Hippocampal formation (tissue), 2 donors: ENCODE data around the gene ZNF385B.
"Not testable (repeated sequence)": the region's sequence is repeated elsewhere in the genome, so short reads cannot be mapped to it uniquely, and the experiment has no call there.

Experiments used
- DNase-seq, 2 donors: peaks; one replicate each; lab custom pipeline; 2025; lab: John Stamatoyannopoulos, UW

The ZNF385B gene

DNA sequence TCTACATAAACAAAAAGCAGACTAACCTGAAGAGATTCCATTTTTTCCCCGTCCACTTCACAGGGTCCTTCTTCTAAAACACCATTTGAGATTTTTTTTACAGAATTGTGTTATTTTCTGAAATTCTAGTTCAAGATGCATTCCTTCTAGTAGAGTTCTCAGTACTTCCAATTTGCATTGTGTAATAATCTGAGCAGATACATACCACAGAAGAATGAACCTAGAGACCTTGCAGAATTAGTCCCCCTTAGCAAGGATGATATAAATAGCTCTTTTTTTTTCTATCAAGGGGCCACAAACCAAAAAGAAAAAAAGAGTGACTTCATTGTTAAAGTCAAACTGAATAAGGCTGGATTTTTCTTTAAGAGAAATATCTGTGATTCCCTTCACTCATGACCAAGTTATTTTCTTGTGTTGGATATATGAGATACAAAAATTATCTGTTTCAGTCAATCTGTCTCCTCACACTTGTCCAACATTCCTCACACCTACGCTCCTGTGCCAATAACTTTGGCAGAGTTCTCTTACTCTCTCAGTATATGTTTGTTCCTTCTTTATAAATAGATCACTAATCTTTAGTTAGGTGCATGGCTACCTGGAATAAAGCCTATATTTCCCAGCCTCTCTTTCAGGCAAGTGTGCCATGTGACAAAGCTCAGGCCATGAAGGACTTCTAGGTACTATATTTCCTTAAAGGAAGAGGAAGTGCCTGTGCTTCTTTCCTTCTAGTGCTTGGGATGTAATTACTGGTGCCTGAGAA lies 183.5 kb downstream of the ZNF385B start:
- peak in 1 of 2 donors; percentile 10 for DNase-seq

DNA sequence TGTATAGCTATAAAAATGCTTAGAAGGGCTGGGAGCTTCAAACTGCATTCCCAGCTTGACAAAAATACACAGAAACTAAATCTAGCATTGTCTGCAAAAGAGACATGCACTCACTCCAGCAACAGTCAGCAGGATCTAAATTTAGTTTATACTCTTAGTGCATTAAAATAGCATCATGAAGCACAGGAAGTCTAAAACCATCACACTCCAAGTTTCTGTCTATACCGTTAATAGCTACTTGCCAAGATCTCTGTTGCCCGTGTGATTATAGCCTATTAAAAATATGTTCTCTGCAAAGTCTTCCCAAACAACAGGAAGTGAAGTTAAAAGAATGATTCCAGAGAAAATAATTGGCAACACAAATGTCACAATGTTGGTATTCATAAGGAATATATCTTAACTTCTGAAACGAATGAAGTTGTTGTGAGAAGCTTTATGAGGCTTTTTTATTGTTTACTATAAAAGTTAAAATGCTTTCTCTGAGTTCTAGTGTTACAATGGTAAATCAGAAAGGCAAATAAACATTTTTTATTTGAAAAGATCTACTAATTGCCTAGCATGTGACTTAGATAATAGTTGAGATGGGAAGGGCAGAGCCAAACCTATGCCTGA lies 184.2 kb downstream of the ZNF385B start:
- peak in 1 of 2 donors; percentile 8 for DNase-seq

DNA sequence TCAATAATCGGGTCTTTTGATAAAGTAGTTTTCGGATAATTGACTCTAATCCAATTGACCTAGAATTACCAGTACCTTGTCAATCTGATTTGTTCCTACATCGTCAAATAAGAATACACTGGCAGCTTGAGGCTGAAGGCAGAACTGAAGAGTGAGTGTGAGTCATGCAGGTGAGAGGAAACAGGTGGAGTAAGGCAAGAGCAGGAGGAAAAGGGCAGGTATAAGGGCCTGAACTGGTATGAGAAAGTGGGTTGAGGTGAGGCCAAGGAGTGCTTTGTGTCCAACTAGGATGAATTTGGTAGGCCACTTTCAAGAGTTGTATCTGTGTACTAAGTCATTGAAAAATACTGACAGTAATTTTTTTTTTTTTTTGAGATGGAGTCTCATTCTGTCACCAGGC lies 186.0 kb downstream of the ZNF385B start:
- no peak for DNase-seq

DNA sequence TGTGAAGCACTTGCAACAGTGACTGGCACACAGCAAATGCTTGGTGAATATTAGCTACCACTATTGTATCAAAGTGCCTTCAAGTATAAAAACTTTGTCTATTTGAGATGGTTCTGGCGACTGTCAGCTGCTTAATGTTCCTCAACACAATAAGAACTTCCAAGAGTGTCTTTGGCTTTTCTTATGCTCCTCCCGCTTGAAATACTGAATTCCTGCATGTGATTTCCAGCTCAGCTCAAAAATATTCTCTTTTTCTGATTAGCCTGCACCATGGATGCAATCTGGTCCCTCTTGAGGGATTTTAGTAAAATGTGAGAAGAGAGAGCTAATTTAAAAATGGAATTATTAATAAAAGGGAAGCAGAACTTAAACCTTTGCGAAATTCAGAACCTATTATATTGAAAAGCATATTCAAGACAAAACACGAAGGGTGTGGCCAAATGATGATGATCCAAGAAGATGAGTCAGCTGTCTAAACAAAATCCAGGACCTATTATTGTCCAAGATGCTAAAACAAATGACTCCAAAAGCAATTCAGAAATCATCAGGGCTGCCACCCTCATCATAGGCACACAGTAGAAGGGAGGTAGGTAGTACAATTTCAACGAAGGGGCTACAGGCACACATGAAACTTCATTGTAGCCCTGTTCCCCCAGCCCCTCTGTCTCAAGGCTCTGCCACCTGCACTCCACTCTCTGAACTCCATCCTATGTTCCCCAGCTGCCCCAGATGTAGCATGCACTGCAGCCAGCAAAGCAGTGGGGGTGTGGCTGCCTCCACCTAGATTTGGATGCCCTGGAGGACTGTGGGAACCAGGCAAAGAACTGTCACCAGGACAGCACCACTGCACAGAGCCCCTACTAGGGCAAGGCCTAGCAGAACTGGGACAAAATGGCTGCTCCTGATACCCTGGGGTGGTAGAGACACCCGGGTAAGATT lies 190.1 kb downstream of the ZNF385B start:
- no peak for DNase-seq

DNA sequence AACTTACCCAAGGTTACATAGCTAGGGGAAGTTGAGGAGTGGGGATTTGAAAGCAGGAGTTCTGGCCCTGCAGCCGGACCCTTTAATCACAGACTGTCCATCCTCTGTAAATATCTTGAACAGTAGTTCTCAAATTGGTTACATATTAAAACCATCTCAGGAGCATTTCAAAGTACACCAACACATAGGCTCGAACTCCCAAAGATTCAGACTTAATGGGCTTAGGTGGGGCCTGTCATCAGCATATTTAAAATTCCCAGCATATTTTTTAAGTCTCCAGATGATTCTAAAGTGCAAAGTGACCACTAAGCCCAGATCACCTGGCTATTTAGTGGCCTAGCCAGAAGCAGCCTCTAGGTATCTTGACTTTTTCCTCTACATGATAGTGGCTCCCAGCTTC lies 192.2 kb downstream of the ZNF385B start:
- DNase-seq = no peak

DNA sequence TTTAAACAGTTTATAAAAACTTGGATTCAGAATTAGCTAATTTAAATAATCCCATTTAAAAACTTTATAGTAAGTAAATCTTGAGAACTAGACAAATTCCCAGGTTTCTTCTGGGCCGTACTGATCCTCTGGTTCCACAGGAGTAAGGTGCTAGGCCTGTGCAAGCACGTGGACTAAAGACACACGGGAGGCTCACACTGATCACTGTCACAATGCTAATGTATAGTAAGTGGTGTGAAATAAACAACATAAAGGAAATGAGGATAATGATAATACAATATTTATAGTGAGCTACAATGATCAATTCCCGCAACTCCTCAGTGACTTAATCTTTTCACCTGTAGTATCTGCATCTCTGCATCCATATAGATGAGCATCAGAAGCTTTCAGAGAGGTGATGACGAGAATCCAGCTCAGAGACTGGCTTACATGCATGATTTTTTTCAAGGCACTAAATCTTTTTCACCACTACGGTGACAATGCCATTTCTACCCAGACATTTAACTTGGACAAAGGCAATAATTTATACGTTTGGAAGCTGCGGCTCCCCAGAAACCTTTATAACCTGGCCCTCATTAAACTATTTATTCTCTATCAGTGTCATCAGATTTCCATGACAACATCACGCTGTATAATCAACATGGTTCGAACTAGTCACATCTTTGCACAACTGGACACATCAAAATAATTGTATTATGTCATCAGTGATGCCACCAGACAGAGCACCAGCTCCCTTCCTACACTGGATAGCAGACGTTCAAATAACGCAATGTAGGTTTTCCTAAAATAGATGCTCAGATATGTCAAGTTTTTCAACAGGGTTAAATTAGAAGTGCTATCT lies 196.2 kb downstream of the ZNF385B start:
- no peak for DNase-seq

DNA sequence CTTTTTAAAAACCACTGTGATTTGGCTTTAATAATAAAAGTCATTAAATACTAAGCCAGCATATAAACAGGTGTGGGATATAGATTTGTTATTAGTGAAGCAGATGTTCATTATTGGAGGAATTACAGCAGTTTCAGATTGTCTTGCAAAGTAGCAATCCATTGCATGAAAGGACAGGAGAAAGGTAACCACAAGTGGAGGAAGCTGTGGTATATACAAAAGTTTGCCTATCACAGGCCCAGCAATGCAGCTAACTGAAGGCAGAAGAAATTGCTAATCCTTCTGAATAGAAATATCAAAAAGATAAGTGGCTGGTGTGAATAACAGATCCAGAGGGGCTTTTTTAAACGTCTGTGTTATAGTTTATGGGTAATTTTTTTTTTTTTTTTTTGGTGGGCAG lies 199.4 kb downstream of the ZNF385B start:
- DNase-seq = no peak

DNA sequence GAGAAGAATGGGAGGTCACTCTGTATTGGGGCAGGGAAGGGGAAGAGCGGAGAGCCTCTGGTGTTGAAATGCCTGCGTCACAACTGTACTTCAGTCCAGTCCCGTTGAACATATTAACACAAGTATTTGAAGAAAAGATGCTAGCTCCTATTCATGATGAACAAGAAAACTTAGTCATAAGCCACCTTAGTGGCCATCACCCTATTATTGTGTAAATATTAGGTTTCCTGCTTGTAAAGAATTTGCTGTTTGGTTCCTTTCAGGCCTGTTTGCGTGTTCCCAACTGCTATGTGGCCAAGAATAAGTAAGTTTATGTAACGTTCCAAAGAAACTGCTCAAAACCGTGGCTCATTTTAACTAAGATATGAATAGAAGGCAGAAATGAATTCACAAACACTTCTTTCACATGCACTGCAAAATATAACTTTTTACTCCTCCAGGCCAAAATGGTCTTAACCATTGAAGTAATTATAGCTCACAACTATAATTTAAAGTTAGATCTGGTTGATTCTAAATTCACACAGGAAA lies 204.3 kb downstream of the ZNF385B start:
- DNase-seq = no peak

DNA sequence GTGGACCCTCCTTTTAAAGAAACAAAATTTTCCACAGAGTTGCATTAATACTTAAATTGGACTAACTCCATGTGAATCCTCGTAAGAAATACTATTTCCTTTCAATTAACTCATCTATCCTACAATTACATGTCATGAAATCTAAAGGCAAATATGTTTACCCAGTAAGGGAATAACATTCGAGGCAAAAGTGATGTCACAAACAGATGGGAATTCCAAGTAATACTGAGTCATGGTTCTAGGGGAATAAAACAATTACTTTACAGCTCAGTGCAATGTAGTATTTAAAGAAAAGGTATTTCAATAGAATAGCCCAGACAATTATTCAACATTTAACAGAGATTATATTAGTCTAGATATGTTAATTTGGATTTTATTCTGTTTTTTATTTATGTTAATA lies 205.8 kb downstream of the ZNF385B start:
- no peak for DNase-seq

DNA sequence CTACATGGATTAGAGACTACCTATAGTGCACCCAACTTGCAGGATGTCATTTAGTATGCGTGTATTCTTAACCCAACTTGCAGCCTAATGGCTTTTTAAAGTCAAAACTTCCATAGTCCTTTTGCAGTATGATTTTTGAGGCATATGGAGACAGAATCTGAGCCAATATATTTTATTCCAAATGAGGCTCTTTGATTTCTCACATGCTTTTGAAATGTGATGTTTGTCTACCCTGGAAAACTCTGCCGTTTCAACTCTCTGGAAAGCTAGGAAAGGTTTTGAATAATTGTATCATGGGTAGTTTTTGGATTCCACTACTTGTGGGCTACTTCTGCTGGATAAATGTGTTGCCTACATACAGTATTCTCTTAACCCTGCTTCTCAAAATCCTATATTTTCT lies 206.6 kb downstream of the ZNF385B start:
- no peak for DNase-seq

DNA sequence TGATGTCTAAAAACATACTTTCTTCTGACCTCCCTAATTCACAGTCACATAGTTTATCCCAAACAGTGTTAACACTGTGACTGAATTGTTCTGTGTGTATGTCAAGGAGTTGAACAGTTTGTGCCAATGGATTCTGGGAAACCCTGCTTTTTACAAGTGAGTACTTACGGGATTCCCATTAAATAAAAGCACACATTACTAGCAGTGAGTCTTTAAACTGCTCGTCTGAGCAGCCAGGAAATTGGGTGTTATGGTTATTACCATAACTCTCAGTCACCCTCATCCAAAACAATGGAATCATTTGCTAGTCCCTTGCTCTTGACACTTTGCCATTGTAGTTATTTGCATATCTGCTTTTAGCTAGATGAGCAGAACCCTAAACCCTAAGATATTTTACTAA lies 209.1 kb downstream of the ZNF385B start:
- no peak for DNase-seq

DNA sequence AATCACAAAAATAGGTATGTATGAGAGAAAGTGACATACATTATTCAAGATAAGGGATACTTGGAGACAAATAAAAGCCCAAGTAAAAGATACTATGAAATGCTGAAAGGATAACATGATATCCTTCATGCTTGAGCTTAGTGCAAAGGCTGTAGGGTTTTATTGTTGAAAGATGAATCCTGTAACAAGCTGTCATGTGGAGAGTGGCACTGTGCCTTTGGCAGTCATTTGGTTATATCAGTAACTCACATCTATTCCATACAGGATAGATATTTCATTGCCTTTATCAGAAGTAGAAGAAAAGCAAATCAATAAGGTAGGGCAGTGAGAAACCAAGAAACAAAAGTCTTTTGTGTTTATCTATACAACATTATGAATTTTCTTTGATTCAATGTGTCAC lies 211.0 kb downstream of the ZNF385B start:
- DNase-seq = no peak

DNA sequence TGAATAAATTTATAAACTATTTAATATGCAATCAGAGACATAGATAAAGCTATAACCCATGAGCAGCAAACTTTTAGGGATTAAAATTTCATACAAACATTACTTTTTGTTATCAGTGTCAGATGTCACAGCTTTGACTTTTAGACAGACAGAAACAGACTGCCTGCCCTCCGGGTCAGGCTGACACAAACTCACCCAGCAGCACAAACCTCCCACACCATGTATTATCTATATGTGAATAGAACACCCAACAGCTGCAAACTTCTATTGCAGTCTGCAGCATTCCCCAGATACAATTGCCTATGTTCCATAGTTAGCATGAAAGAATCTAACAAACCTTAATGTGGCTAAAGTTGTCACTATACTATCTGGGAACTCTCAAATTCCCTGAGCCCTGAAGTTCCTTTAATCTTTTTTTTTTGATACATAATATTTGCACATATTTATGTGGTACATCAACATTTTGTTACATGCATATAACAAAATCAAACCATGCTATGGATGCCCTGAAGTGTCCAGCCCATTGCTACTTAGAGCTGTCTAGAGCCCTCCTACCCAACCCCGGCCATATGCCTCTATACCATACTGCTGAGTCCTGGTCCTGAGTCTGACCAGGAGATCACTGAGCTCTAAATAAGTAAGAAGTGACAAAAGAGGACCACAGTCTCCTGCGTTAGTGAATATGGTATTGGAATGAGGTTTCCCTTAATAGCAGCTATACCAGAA lies 214.4 kb downstream of the ZNF385B start:
- DNase-seq = no peak

DNA sequence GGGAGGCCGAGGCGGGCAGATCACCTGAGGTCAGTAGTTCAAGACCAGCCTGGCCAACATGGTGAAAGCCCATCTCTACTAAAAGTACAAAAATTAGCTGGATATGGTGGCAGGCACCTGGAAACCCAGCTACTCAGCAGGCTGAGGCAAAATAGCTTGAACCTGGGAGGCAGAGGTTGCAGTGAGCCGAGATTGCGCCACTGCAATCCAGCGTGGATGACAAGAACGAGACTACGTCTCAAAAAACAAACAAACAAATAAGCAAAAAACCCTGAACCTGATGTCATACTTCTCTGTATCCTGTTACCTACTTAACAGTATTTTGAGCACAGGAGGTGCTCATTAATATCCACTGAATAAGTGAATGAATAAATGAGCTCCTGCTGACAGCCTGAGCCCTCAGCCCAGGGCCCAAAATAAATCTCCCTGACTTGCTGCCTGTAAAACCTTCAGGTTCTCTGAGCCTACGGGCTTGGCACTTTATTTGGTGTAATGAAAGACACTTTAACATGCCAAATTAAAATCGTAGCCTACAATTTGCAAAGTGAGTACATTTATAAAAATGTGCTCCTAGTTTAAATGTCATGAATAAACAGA lies 215.1 kb downstream of the ZNF385B start:
- no peak for DNase-seq

DNA sequence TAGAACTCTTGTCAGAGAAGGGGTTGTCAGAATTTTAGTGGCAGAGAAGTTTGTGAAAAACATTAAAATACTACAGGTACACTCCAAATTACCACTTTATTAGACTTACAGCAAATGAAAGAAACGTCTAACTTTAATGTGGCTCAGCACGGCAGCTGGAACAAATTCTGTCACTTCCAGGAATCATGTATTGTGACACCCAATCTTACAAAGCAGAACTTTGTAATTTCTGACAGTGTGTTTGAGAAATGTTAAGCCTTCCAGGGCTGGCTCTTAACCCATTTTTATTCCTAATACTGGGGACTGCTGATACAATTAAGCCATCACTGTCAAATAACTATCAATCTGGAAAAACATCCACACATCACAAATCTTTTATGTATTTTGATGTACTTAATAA lies 216.4 kb downstream of the ZNF385B start:
- no peak for DNase-seq

DNA sequence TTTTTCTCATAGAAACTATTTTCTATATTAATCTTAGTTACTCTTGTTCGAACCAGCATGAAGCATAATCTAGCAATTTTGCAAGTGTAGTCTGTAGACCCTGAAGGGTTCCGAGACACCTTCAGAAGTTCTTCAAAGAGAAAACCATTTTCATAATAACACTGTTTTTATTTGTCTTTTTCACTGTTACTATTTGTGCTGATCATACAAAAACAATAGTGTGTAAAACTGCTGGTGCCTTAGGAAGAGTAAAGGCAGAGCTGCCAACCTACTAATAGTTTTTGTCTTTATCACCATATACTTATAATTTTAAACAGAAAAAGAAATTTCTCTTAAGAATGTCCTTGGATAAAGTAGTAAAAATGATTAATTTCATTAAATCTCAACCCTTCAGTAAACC lies 218.9 kb downstream of the ZNF385B start:
- DNase-seq = no peak

DNA sequence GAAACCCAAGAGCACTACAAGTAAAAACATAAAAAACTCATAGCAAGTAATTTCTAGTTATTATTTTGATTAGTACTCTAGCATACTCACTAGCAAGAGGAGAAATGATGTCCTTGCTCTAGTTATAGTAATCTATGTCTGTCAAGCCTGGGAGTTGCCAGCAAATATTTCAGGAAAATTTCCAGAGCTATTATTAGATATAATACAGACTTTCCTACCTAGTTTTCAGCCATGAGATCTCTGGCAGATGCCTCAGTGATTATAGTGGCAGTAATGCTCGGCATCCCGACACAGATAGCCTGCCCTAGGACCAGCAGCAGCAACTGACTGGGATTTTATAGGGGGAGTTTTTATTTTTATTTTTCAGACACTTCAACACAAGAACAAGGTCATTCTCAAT lies 224.4 kb downstream of the ZNF385B start:
- no peak for DNase-seq

DNA sequence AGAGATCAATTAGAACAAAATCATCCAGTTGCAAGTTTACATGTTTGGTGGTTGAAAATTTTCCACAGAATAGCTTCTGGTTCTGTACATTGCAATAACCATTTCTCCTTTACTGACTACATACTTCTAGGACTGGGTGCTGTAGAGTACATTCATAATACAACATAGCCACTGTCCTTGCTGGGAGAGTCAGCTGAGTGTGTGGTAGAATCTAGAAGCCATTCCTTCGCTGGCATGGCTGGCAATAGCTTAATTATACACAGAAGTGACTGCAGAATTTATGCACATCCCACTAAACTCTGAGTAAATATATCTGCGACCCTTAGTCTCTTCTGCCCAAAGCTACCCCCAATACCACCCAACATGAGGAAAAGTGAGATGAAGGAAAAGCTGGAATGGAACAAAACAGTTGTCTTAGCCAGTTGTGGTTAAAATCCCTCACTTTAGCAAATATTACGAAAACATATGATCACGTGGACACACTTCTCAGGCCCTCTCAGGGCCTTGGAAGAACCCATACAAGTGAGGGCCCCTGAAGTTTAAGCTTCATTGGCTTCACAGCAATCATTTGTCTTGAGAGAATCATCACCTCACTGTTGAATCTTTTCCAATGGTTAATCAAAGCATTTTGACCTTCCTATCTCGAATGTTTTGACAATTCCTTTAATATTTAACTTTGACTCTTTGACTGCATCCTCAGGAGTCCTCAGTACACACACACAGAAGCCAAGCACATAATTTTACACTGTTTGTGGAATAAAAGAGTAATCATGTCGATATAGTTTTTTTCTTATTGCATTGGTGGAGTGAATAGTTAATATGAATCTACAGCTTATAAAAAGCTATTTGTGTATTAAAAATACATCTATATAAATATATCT lies 225.1 kb downstream of the ZNF385B start:
- DNase-seq = no peak

DNA sequence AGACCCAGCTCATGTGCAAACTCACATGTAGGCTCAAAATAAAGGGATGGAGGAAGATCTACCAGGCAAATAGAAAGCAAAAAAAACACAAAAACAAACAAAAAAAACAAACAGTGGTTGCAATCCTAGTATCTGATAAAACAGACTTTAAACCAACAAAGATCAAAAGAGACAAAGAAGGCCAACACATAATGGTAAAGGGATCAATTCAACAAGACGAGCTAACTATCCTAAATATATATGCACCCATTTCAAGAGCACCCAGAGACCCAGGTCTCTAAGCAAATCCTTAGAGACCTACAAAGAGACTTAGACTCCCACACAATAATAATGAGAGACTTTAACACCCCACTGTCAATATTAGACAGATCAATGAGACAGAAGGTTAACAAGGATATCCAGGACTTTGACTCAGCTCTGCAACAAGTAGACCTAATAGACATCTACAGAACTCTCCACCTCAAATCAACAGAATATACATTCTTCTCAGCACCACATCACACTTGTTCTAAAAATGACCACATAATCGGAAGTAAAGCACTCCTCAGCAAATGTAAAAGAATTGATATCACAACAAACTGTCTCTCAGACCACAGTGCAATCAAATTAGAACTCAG lies 229.5 kb downstream of the ZNF385B start:
- not testable (repeated sequence) for DNase-seq
